Mesenchymal stem cell (in vitro differentiated cells and primary cell): Measurements from ENCODE around the gene FOXN3.
A peak's percentile ranks its signal among the peaks of the same experiment; 100 is the strongest.

ENCODE experiments used
- DNase-seq: peaks from one replicate; pipeline ENCODE4 v3.0.0-alpha.2; 2013
- H2AFZ ChIP-seq: one replicate; pipeline ENCODE4 v1.6.1; 2013; ENCODE audit warnings: low read depth, mild to moderate bottlenecking, control low read depth, inconsistent platforms, low read length, moderate library complexity
- H2AK5ac ChIP-seq: 2 replicates; pipeline ENCODE4 v1.6.1; 2013; ENCODE audit warnings: low read length, moderate library complexity, mild to moderate bottlenecking, inconsistent platforms; ENCODE audit not compliant: severe bottlenecking
- H2BK120ac ChIP-seq: one replicate; pipeline ENCODE4 v1.6.1; 2013; ENCODE audit warnings: low read depth, mild to moderate bottlenecking, inconsistent platforms, low read length, moderate library complexity
- H2BK12ac ChIP-seq, 2 experiments: one replicate each; pipeline ENCODE4 v1.6.1; 2013; ENCODE audit warnings: inconsistent platforms in 2 of 2, low read length in 2 of 2, mild to moderate bottlenecking in 2 of 2, moderate library complexity in 2 of 2, control low read depth in 1 of 2
- H2BK15ac ChIP-seq: one replicate; pipeline ENCODE4 v1.6.1; 2013; ENCODE audit warnings: mild to moderate bottlenecking, low read depth, inconsistent platforms; ENCODE audit not compliant: poor library complexity, severe bottlenecking
- H2BK5ac ChIP-seq: 2 replicates; pipeline ENCODE4 v1.6.1; 2013; ENCODE audit warnings: low read depth, mild to moderate bottlenecking, low read length, control low read depth, inconsistent platforms; ENCODE audit not compliant: poor library complexity, severe bottlenecking
- H3K14ac ChIP-seq, 2 experiments: one replicate each; pipeline ENCODE4 v1.6.1; 2013; ENCODE audit warnings: inconsistent platforms in 2 of 2, low read length in 2 of 2, control low read depth in 1 of 2, mild to moderate bottlenecking in 1 of 2, moderate library complexity in 1 of 2
- H3K18ac ChIP-seq, 2 experiments: one replicate each; pipeline ENCODE4 v1.6.1; 2013; ENCODE audit warnings: inconsistent platforms in 2 of 2, low read length in 2 of 2, control low read depth in 1 of 2, low read depth in 1 of 2, mild to moderate bottlenecking in 1 of 2
- H3K23ac ChIP-seq, 2 experiments: one replicate each; pipeline ENCODE4 v1.6.1; 2013; ENCODE audit warnings: inconsistent platforms in 2 of 2, low read length in 2 of 2, mild to moderate bottlenecking in 2 of 2, moderate library complexity in 2 of 2, control low read depth in 1 of 2
- H3K27ac ChIP-seq: 2 replicates; pipeline ENCODE4 v1.5.1; 2013; ENCODE audit warnings: mild to moderate bottlenecking, moderate library complexity, low read length, control low read depth, inconsistent platforms; ENCODE audit not compliant: poor library complexity, severe bottlenecking
- H3K27me3 ChIP-seq, 2 experiments: 2 replicates each; pipeline versions ENCODE4 v1.6.1 to v1.7.0; 2013; ENCODE audit warnings: low read length in 2 of 2, mild to moderate bottlenecking in 2 of 2, moderate library complexity in 2 of 2, control low read depth in 1 of 2, inconsistent platforms in 1 of 2; ENCODE audit not compliant: control insufficient read depth in 1 of 2, insufficient read depth in 1 of 2
- H3K36me3 ChIP-seq, 2 experiments: 2 replicates each; pipeline versions ENCODE4 v1.6.1 to v1.7.0; 2013; ENCODE audit warnings: low read length in 2 of 2, control low read depth in 1 of 2, inconsistent platforms in 1 of 2, low read depth in 1 of 2, mild to moderate bottlenecking in 1 of 2; ENCODE audit not compliant: insufficient read depth in 2 of 2, control insufficient read depth in 1 of 2
- H3K4ac ChIP-seq, 2 experiments: one replicate each; pipeline ENCODE4 v1.6.1; 2013; ENCODE audit warnings: inconsistent platforms in 2 of 2, low read length in 2 of 2, mild to moderate bottlenecking in 2 of 2, moderate library complexity in 2 of 2, control low read depth in 1 of 2, low read depth in 1 of 2
- H3K4me1 ChIP-seq: 2 replicates; pipeline ENCODE4 v1.6.1; 2013; ENCODE audit warnings: low read depth, low read length, control low read depth; ENCODE audit not compliant: control insufficient read depth, insufficient read depth
- H3K4me2 ChIP-seq: 2 replicates; pipeline ENCODE4 v1.6.1; 2013; ENCODE audit warnings: low read length, mild to moderate bottlenecking, inconsistent platforms; ENCODE audit not compliant: poor library complexity, severe bottlenecking
- H3K4me3 ChIP-seq, 2 experiments: 2 replicates each; pipeline versions ENCODE4 v1.5.1 to v1.7.0; 2013; ENCODE audit warnings: low read length in 2 of 2, mild to moderate bottlenecking in 2 of 2, control low read depth in 1 of 2, low read depth in 1 of 2; ENCODE audit not compliant: insufficient read depth in 1 of 2
- H3K79me1 ChIP-seq: replicated peaks from 2 replicates; pipeline ENCODE4 v1.6.1; 2013; ENCODE audit warnings: mild to moderate bottlenecking, control low read depth, low read length, inconsistent platforms; ENCODE audit not compliant: poor library complexity, severe bottlenecking
- H3K9ac ChIP-seq: 2 replicates; pipeline ENCODE4 v1.7.0; 2013; ENCODE audit warnings: mild to moderate bottlenecking, low read length, moderate library complexity
- H3K9me3 ChIP-seq: 2 replicates; pipeline ENCODE4 v1.7.0; 2013; ENCODE audit warnings: mild to moderate bottlenecking, low read length; ENCODE audit not compliant: control insufficient read depth
- H4K8ac ChIP-seq: one replicate; pipeline ENCODE4 v1.6.1; 2013; ENCODE audit warnings: inconsistent platforms, mild to moderate bottlenecking, low read length, moderate library complexity
- H4K91ac ChIP-seq: one replicate; pipeline ENCODE4 v1.6.1; 2013; ENCODE audit warnings: mild to moderate bottlenecking, low read length, inconsistent platforms
- WGBS: methylation state at CpG from one replicate; pipeline ENCODE4 v1.1.7; 2013; ENCODE audit warnings: mixed read lengths; 5-methylcytosine and 5-hydroxymethylcytosine counted together

FOXN3 gene

GRCh38 chr14:89400529-89400928 lies 16.5 kb downstream of the FOXN3 start:
- Histone ChIP-seq H3K4ac (no peak overlapping the region), H3K36me3 (peaks cover 3 to 9% of the 10 kb centered on the region in 2 experiments), H3K4me3 (no peak overlapping the region), H3K23ac (no peak overlapping the region), H2BK12ac (no peak overlapping the region), H2BK15ac (no peak overlapping the region), H4K91ac (no peak overlapping the region), H2BK120ac (no peak overlapping the region), H3K9me3 (no peaks in the 10 kb centered on the region), H3K79me1 (peaks cover 50% of the 10 kb centered on the region), H3K9ac (no peak overlapping the region), H3K27ac (no peak overlapping the region), H2AK5ac (no peak overlapping the region), H3K4me1 (peaks cover 4% of the 10 kb centered on the region), H4K8ac (peak overlapping the region; percentile 19), H3K27me3 (no peaks in the 10 kb centered on the region), H3K4me2 (no peak overlapping the region), H3K14ac (no peak overlapping the region), H2BK5ac (no peak overlapping the region), H2AFZ (no peak overlapping the region), H3K18ac (no peak overlapping the region)
- 99% methylated on average over 2 of the region's 2 CpGs for WGBS
- no peak for DNase-seq

- no peak overlapping the region for H3K14ac ChIP-seq
- no peak overlapping the region for H2BK12ac ChIP-seq
- no peak overlapping the region for H3K27ac ChIP-seq
- WGBS, result 55% methylated on average over 9 of the region's 10 CpGs
- no peak overlapping the region for H2BK5ac ChIP-seq
- H3K4me2 ChIP-seq, result no peak overlapping the region
- H2BK120ac ChIP-seq, result no peak overlapping the region
- H2AFZ ChIP-seq, result no peak overlapping the region
- H3K9me3 ChIP-seq, result no peaks in the 10 kb centered on the region
- H3K4me1 ChIP-seq, result peaks cover 4% of the 10 kb centered on the region
- H3K36me3 ChIP-seq, result peaks cover 0 to 3% of the 10 kb centered on the region in 2 experiments
- H3K4me3 ChIP-seq, result no peak overlapping the region
- DNase-seq, result peak; percentile 95
- no peak overlapping the region for H3K4ac ChIP-seq
- no peak overlapping the region for H3K23ac ChIP-seq
- H3K18ac ChIP-seq, result no peak overlapping the region
- no peaks in the 10 kb centered on the region for H3K27me3 ChIP-seq
- H3K9ac ChIP-seq, result peak overlapping the region; percentile 46
- peaks cover 52% of the 10 kb centered on the region for H3K79me1 ChIP-seq
- H2BK15ac ChIP-seq, result no peak overlapping the region
- no peak overlapping the region for H4K8ac ChIP-seq
- H2AK5ac ChIP-seq, result no peak overlapping the region
- no peak overlapping the region for H4K91ac ChIP-seq
Observed at GRCh38 chr14:89399594-89400068, 17.4 kb downstream of the FOXN3 start.

- Histone ChIP-seq H3K4me3 (no peak overlapping the region), H3K14ac (no peak overlapping the region), H3K9ac (peak overlapping the region; percentile 46), H2AK5ac (no peak overlapping the region), H2BK120ac (no peak overlapping the region), H2AFZ (no peak overlapping the region), H3K9me3 (no peaks in the 10 kb centered on the region), H3K4me2 (no peak overlapping the region), H3K4ac (no peak overlapping the region), H2BK5ac (no peak overlapping the region), H3K4me1 (peaks cover 4% of the 10 kb centered on the region), H3K18ac (peak overlapping the region in 1 of 2 experiments; percentile 5), H3K27ac (no peak overlapping the region), H3K23ac (no peak overlapping the region), H3K36me3 (peaks cover 0 to 3% of the 10 kb centered on the region in 2 experiments), H3K79me1 (peaks cover 51% of the 10 kb centered on the region), H2BK15ac (no peak overlapping the region), H4K91ac (peak overlapping the region; percentile 25), H3K27me3 (no peaks in the 10 kb centered on the region), H2BK12ac (no peak overlapping the region), H4K8ac (no peak overlapping the region)
- DNase-seq, result no peak
- 69% methylated on average over 7 of the region's 7 CpGs for WGBS
Observed at GRCh38 chr14:89399157-89399556, 17.9 kb downstream of the FOXN3 start.

GRCh38 chr14:89397569-89398230 lies 19.3 kb downstream of the FOXN3 start:
- Histone ChIP-seq H3K18ac (no peak overlapping the region), H3K4me1 (peaks cover 6% of the 10 kb centered on the region), H3K9ac (no peak overlapping the region), H3K27me3 (no peaks in the 10 kb centered on the region), H3K36me3 (peaks cover 0 to 3% of the 10 kb centered on the region in 2 experiments), H3K23ac (no peak overlapping the region), H2BK12ac (no peak overlapping the region), H2AFZ (no peak overlapping the region), H2BK120ac (no peak overlapping the region), H3K4me2 (no peak overlapping the region), H3K27ac (no peak overlapping the region), H3K9me3 (no peaks in the 10 kb centered on the region), H3K14ac (no peak overlapping the region), H3K4ac (no peak overlapping the region), H2BK15ac (no peak overlapping the region), H2BK5ac (no peak overlapping the region), H2AK5ac (no peak overlapping the region), H4K8ac (no peak overlapping the region), H3K4me3 (no peak overlapping the region), H4K91ac (no peak overlapping the region), H3K79me1 (peaks cover 52% of the 10 kb centered on the region)
- 88% methylated on average over 3 of the region's 3 CpGs for WGBS
- no peak for DNase-seq
